ENCODE results near the gene FNDC1.

GRCh38 chr6:159169557-159170332 lies 545 bp downstream of the FNDC1 start:
- TF ChIP-seq, protein P1, sequence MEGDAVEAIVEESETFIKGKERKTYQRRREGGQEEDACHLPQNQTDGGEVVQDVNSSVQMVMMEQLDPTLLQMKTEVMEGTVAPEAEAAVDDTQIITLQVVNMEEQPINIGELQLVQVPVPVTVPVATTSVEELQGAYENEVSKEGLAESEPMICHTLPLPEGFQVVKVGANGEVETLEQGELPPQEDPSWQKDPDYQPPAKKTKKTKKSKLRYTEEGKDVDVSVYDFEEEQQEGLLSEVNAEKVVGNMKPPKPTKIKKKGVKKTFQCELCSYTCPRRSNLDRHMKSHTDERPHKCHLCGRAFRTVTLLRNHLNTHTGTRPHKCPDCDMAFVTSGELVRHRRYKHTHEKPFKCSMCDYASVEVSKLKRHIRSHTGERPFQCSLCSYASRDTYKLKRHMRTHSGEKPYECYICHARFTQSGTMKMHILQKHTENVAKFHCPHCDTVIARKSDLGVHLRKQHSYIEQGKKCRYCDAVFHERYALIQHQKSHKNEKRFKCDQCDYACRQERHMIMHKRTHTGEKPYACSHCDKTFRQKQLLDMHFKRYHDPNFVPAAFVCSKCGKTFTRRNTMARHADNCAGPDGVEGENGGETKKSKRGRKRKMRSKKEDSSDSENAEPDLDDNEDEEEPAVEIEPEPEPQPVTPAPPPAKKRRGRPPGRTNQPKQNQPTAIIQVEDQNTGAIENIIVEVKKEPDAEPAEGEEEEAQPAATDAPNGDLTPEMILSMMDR (IDR thresholded peaks at IDR 0.05) = no peak
- no peak for TF ChIP-seq POLR2A (IDR thresholded peaks at IDR 0.05)

Data from lower leg skin (tissue), 3 donors.